HepG2 (cell line): ENCODE measurements around the gene GEMIN2. TPM values are rescaled to one million over a fixed set of nuclear protein-coding genes. Genes with fewer than 3 reads are reported as not detected.

ENCODE experiments used
- CSRNP1 ChIP-seq: sonication (generic); formaldehyde crosslinking; IDR thresholded peaks from 2 replicates; pipeline ENCODE4 v1.8.1; 2023; ENCODE audit warnings: mild to moderate bottlenecking, missing genetic modification reagents
- FOXK1 ChIP-seq: sonication (generic); formaldehyde crosslinking; IDR thresholded peaks from 2 replicates; pipeline ENCODE4 v1.4.0; 2020; ENCODE audit warnings: low read depth, missing genetic modification reagents, borderline replicate concordance
- GLMP ChIP-seq: sonication (generic); formaldehyde crosslinking; IDR thresholded peaks from 2 replicates; pipeline ENCODE4 v1.9.0; 2021; ENCODE audit warnings: missing genetic modification reagents, mild to moderate bottlenecking, borderline replicate concordance
- JUNB ChIP-seq: sonication (generic); formaldehyde crosslinking; IDR thresholded peaks from 2 replicates; pipeline ENCODE4 v1.8.0; 2022; ENCODE audit warnings: missing genetic modification reagents, mild to moderate bottlenecking, borderline replicate concordance
- KMT2B ChIP-seq: IDR thresholded peaks from 2 replicates; pipeline ENCODE4 v1.6.1; 2016; ENCODE audit warnings: missing genetic modification reagents, missing compliant biosample characterization
- LRRFIP1 ChIP-seq: sonication (generic); formaldehyde crosslinking; conservative IDR thresholded peaks from 2 replicates; pipeline ENCODE4 v1.4.0; 2020; ENCODE audit warnings: missing genetic modification reagents
- MIER3 ChIP-seq: IDR thresholded peaks from 2 replicates; pipeline ENCODE4 v1.6.1; 2016; ENCODE audit warnings: missing compliant biosample characterization, borderline replicate concordance
- PLRG1 ChIP-seq: fragments of 450-650 bp; conservative IDR thresholded peaks from 2 replicates; pipeline ENCODE4 v1.6.1; 2016
- POLR2AphosphoS5 ChIP-seq: IDR thresholded peaks from 2 replicates; pipeline ENCODE4 v1.6.1; 2012; ENCODE audit warnings: low read depth, low read length
- SALL1 ChIP-seq: sonication (generic); formaldehyde crosslinking; IDR thresholded peaks from 2 replicates; pipeline ENCODE4 v1.8.0; 2022; ENCODE audit warnings: mild to moderate bottlenecking, missing genetic modification reagents
- SOX5 ChIP-seq: IDR thresholded peaks from 2 replicates; pipeline ENCODE4 v1.6.1; 2016; ENCODE audit warnings: borderline replicate concordance
- SOX6 ChIP-seq, 2 experiments: fragments of 450-650 bp in 1 of 2; sonication (generic) in 1 of 2; formaldehyde crosslinking in 1 of 2; IDR thresholded peaks; 2 replicates each; pipeline versions ENCODE4 v1.4.0 to v1.6.1; 2017 to 2020; ENCODE audit warnings: antibody characterized with exemption in 1 of 2, mild to moderate bottlenecking in 1 of 2, missing genetic modification reagents in 1 of 2
- SYNCRIP ChIP-seq: fragments of 200-400 bp; formaldehyde crosslinking; IDR thresholded peaks from 2 replicates; pipeline ENCODE4 v1.6.1; 2018; ENCODE audit warnings: mild to moderate bottlenecking, low read depth, low read length; ENCODE audit not compliant: insufficient read depth
- TBX2 ChIP-seq: sonication (generic); formaldehyde crosslinking; IDR thresholded peaks from 2 replicates; pipeline ENCODE4 v1.5.0; 2020; ENCODE audit warnings: missing genetic modification reagents, mild to moderate bottlenecking, borderline replicate concordance
- ZBTB7A ChIP-seq: sonication (generic); formaldehyde crosslinking; IDR thresholded peaks from 2 replicates; pipeline ENCODE4 v1.8.0; 2022; ENCODE audit warnings: mild to moderate bottlenecking, missing genetic modification reagents
- ZNF160 ChIP-seq: sonication (generic); formaldehyde crosslinking; IDR thresholded peaks from 2 replicates; pipeline ENCODE4 v1.8.0; 2022; ENCODE audit warnings: mild to moderate bottlenecking, inconsistent platforms, missing genetic modification reagents
- ZNF512 ChIP-seq: sonication (generic); formaldehyde crosslinking; IDR thresholded peaks from 2 replicates; pipeline ENCODE4 v1.4.0; 2020; ENCODE audit warnings: mild to moderate bottlenecking, missing genetic modification reagents
- ZNF713 ChIP-seq: sonication (generic); formaldehyde crosslinking; IDR thresholded peaks from 2 replicates; pipeline ENCODE4 v1.4.0; 2020; ENCODE audit warnings: mild to moderate bottlenecking, missing genetic modification reagents
- ZNF737 ChIP-seq: sonication (generic); formaldehyde crosslinking; IDR thresholded peaks from 2 replicates; pipeline ENCODE4 v1.5.0; 2020; ENCODE audit warnings: missing genetic modification reagents, mild to moderate bottlenecking, borderline replicate concordance
- polyA plus RNA-seq, 8 experiments: library from polyadenylated mRNA; depleted of rRNA in 3 of 8; stranded (reverse) in 7 of 8; unstranded in 1 of 8; fragments of >200 nt; fragmentation: Illumina TruSeq in 4 of 8; extraction: Trizol in 4 of 8; gene quantifications; 2 replicates each; pipeline versions ENCODE4 v1.2.1 to v1.2.3, GENCODE V29; 2011 to 2016; ENCODE audit warnings: low read depth in 4 of 8, missing spikeins in 1 of 8, mixed read lengths in 1 of 8; ENCODE audit not compliant: insufficient read depth in 1 of 8
- total RNA-seq, 5 experiments: library from RNA; depleted of rRNA; stranded (reverse); fragments of >200 nt; fragmentation: Illumina TruSeq; extraction: Trizol; gene quantifications; 2 replicates each; pipeline ENCODE4 v1.2.3, GENCODE V29; 2016; ENCODE audit warnings: low read depth in 1 of 5

Gene GEMIN2
- total and polyA plus RNA-seq, 2 of the 13 experiments (the other 11 are each of a cell fraction or from before 2014, with no cell fraction given): 54.8 to 110 TPM

- TF ChIP-seq ZNF512 (peak; percentile 78), GLMP (CRISPR knock-in tag) (no peak), POLR2AphosphoS5 (peak; percentile 100), PLRG1 (no peak), ZNF737 (no peak; the same call in 1 of the 2 replicates), MIER3 (peak; percentile 68; the same call in 1 of the 2 replicates), CSRNP1 (CRISPR knock-in tag) (peak; percentile 98), SYNCRIP (no peak), SALL1 (CRISPR knock-in tag) (peak; percentile 97), SOX5 (peak; percentile 48), LRRFIP1 (0 out of 2 replicates have a peak, but pooled peaks have one; percentile 29), TBX2 (CRISPR knock-in tag) (peak; percentile 98), FOXK1 (CRISPR knock-in tag) (peak; percentile 89; the same call in 1 of the 2 replicates), SOX6 (IDR thresholded peaks at IDR 0.05) (no peak), SOX6 (CRISPR knock-in tag; IDR thresholded peaks at IDR 0.05) (peak; percentile 73), JUNB (no peak), ZBTB7A (CRISPR knock-in tag) (no peak), KMT2B (peak; percentile 96), ZNF160 (CRISPR knock-in tag) (peak; percentile 95), ZNF713 (CRISPR knock-in tag) (peak; percentile 99)
Observed at GRCh38 chr14:39114073-39114838, at the start of gene GEMIN2 (continued).
